GM21723 (cell line): Measurements from ENCODE around the gene PLXNB1.
"Not testable (repeated sequence)": the region's sequence is repeated elsewhere in the genome, so short reads cannot be mapped to it uniquely, and the experiment has no call there.

Experiments
- ATAC-seq: cut with Tn5 transposase; IDR thresholded peaks from one replicate; pipeline ENCODE4 v1.9.1; 2021; ENCODE audit warnings: mild to moderate bottlenecking, moderate library complexity; ENCODE audit not compliant: unreplicated experiment

The PLXNB1 gene

GRCh38 chr3:48405971-48406370 lies 23.9 kb downstream of the PLXNB1 start:
- ATAC-seq, result no peak

- ATAC-seq, result no peak
These were observed 24.5 kb downstream of the PLXNB1 start for GRCh38 chr3:48405343-48405881.

GRCh38 chr3:48404440-48405342 lies 25.2 kb downstream of the PLXNB1 start:
- no peak for ATAC-seq

GRCh38 chr3:48403533-48404439 lies 26.1 kb downstream of the PLXNB1 start:
- no peak for ATAC-seq

- ATAC-seq, result no peak
These were observed 27.0 kb downstream of the PLXNB1 start for GRCh38 chr3:48402907-48403306.

GRCh38 chr3:48402281-48402732 lies 27.6 kb downstream of the PLXNB1 start:
- ATAC-seq, result no peak

- not testable (repeated sequence) for ATAC-seq
These were observed 28.4 kb downstream of the PLXNB1 start for GRCh38 chr3:48401434-48401901.

- ATAC-seq, result no peak
These were observed 29.0 kb downstream of the PLXNB1 start for GRCh38 chr3:48400824-48401433.

GRCh38 chr3:48399387-48400172 lies 30.3 kb downstream of the PLXNB1 start:
- ATAC-seq, result no peak

GRCh38 chr3:48398701-48399386 lies 31.0 kb downstream of the PLXNB1 start:
- ATAC-seq, result no peak

- no peak for ATAC-seq
These were observed 31.9 kb downstream of the PLXNB1 start for GRCh38 chr3:48397767-48398681.

- ATAC-seq, result no peak
These were observed 34.2 kb downstream of the PLXNB1 start for GRCh38 chr3:48395714-48396113.

GRCh38 chr3:48394391-48394790 lies 35.5 kb downstream of the PLXNB1 start:
- ATAC-seq, result no peak

GRCh38 chr3:48388966-48389365 lies 40.9 kb downstream of the PLXNB1 start:
- ATAC-seq, result no peak

- no peak for ATAC-seq
These were observed 42.3 kb downstream of the PLXNB1 start for GRCh38 chr3:48387634-48388033.

- ATAC-seq, result no peak
These were observed 56.9 kb downstream of the PLXNB1 start for GRCh38 chr3:48372862-48373435.

- no peak for ATAC-seq
These were observed 57.5 kb downstream of the PLXNB1 start for GRCh38 chr3:48372377-48372770.
